ENCODE results near the gene ZFPM1. TPM values are rescaled to one million over a fixed set of nuclear protein-coding genes. Genes with fewer than 3 reads are reported as not detected.

The ZFPM1 gene
- total and polyA plus RNA-seq, 2 of the 8 experiments (the other 6 are each of a cell fraction or from before 2014, with no cell fraction given), result 0.74 to 4.8 TPM

GRCh38 chr16:88462396-88462795, 9.3 kb downstream of the ZFPM1 start:
- Histone ChIP-seq H4K5ac (ENCODE audit: insufficient read length, low read depth, low read length) (peak overlapping the region; percentile 38), H2BK20ac (ENCODE audit: low read length) (peak overlapping the region; percentile 96), H3K9ac (replicated peaks in 1 of 4; ENCODE audit: extremely low read depth in 1 of 4, low read depth in 3 of 4, low read length in 3 of 4) (no peak overlapping the region; a peak in 2 of 7 replicates), H3K23ac (ENCODE audit: insufficient read length) (no peak overlapping the region), H3K9me3 (ENCODE audit: insufficient read depth in 2 of 2, low read depth in 1 of 2, low read length in 1 of 2) (no peaks in the 10 kb centered on the region), H3K36me3 (ENCODE audit: control insufficient read depth in 2 of 4, insufficient read depth in 4 of 4, low read length in 3 of 4) (no peaks in the 10 kb centered on the region), H3K4ac (replicated peaks; ENCODE audit: insufficient read length, low read depth, low read length) (peak overlapping the region; percentile 73), H3K18ac (ENCODE audit: extremely low read depth, low read length) (peak overlapping the region; percentile 68), H3K79me2 (ENCODE audit: control insufficient read depth in 1 of 2, insufficient read depth in 2 of 2, low read length in 2 of 2) (no peaks in the 10 kb centered on the region), H3K23me2 (ENCODE audit: low read depth, low read length) (no peaks in the 10 kb centered on the region), H2BK12ac (ENCODE audit: low read depth, low read length) (peak overlapping the region; percentile 96; the same call in 1 of the 2 replicates), H3K27me3 (replicated peaks in 1 of 4; ENCODE audit: control insufficient read depth in 3 of 4, extremely low read depth in 1 of 4, insufficient read depth in 3 of 4, low read length in 3 of 4) (peaks cover 0 to 7% (median 2%) of the 10 kb centered on the region in 4 experiments; a peak in 6 of 7 replicates), H3K14ac (ENCODE audit: insufficient read length) (no peak overlapping the region), H3K4me1 (replicated peaks in 1 of 4; ENCODE audit: control insufficient read depth in 3 of 4, insufficient read depth in 4 of 4, low read length in 3 of 4) (peaks cover 4 to 23% (median 12%) of the 10 kb centered on the region in 4 experiments), H4K91ac (replicated peaks; ENCODE audit: insufficient read length, low read length) (peak overlapping the region; percentile 68), H2AFZ (ENCODE audit: low read length) (no peak overlapping the region), H2BK120ac (replicated peaks; ENCODE audit: low read depth, low read length) (no peak overlapping the region), H2BK5ac (ENCODE audit: low read depth, low read length) (0 out of 2 replicates have a peak overlapping the region, but pooled peaks have one; percentile 49), H3K56ac (replicated peaks; ENCODE audit: insufficient read length, low read depth, low read length) (no peak overlapping the region), H4K20me1 (replicated peaks in 1 of 2; ENCODE audit: control insufficient read depth in 1 of 2, insufficient read depth in 2 of 2, low read length in 2 of 2) (peaks cover 3 to 6% of the 10 kb centered on the region in 2 experiments), H3K79me1 (ENCODE audit: low read depth, low read length) (peaks cover 7% of the 10 kb centered on the region), H3K4me2 (ENCODE audit: insufficient read depth in 1 of 2, low read depth in 2 of 2, low read length in 2 of 2) (0 out of 4 replicates have a peak overlapping the region, but pooled peaks have one; percentile 40 to 44), H2AK5ac (ENCODE audit: low read depth, low read length) (peak overlapping the region; percentile 96; the same call in 1 of the 2 replicates), H2BK15ac (ENCODE audit: low read length) (peak overlapping the region; percentile 53; the same call in 1 of the 2 replicates), H3K4me3 (ENCODE audit: extremely low read depth in 1 of 4, insufficient read depth in 2 of 4, low read depth in 3 of 4, low read length in 4 of 4) (peak overlapping the region in 1 of 4 experiments; percentile 19; a peak in 1 of 8 replicates), H4K8ac (ENCODE audit: extremely low read depth, insufficient read depth, low read length) (no peak overlapping the region), H3K27ac (ENCODE audit: low read depth, low read length) (no peak overlapping the region)
- no peak for DNase-seq (ENCODE audit: low read depth in 1 of 2, low spot score in 2 of 2)
- CTCF ChIA-PET (ENCODE audit: partially characterized antibody), result interaction anchor here (0.8 to 2.3 kb wide), 5 partner anchors 13 to 97 kb away, joined by 3 to 7 read pairs (median 3); no protein-coding TSS in a partner anchor
- no peak for FAIRE-seq
- 73% methylated on average over 12 of the region's 12 CpGs; no CpG with 5 or more reads in 1 of the 2 experiments for WGBS, 2 experiments (ENCODE audit: extremely low coverage in 1 of 2, insufficient coverage in 1 of 2, insufficient read length in 1 of 2, insufficient replicate concordance in 2 of 2, low coverage in 1 of 2, low lambda C conversion rate in 2 of 2, missing lambda C conversion rate in 1 of 2)
- POLR2A ChIA-PET (ENCODE audit: partially characterized antibody), result interaction anchor here (0.8 kb wide), 1 partner anchor 32 kb away, joined by 4 read pairs; no protein-coding TSS in a partner anchor
- TF ChIP-seq EGR1 (IDR thresholded peaks at IDR 0.05; ENCODE audit: borderline replicate concordance, low read depth, low read length) (no peak), CTBP2 (IDR thresholded peaks at IDR 0.05; ENCODE audit: borderline replicate concordance, insufficient read depth, insufficient read length, low read length) (no peak), POLR2AphosphoS5 (IDR thresholded peaks at IDR 0.05; ENCODE audit: low read depth, low read length) (no peak), CHD2 (IDR thresholded peaks at IDR 0.05; ENCODE audit: low read length) (no peak), SP2 (IDR thresholded peaks at IDR 0.05; ENCODE audit: low read length) (no peak), MAFK (IDR thresholded peaks at IDR 0.05; ENCODE audit: low read depth, low read length) (no peak), TCF12 (IDR thresholded peaks at IDR 0.05; ENCODE audit: low read depth, low read length) (no peak), CHD1 (IDR thresholded peaks at IDR 0.05; ENCODE audit: low read depth, low read length) (no peak), JUN (IDR thresholded peaks at IDR 0.05; ENCODE audit: low read depth, low read length) (no peak), RNF2 (IDR thresholded peaks at IDR 0.05; ENCODE audit: borderline replicate concordance, low read depth, low read length, missing control alignments, poor library complexity, severe bottlenecking) (no peak), NRF1 (IDR thresholded peaks at IDR 0.05; ENCODE audit: low read depth, low read length) (no peak)
